Stomach (tissue), 9 donors: Measurements from ENCODE around the gene PPEF2. TPM values are rescaled to one million over a fixed set of nuclear protein-coding genes. Genes with fewer than 3 reads are reported as not detected.

Experiments
- DNase-seq, 2 donors: peaks; one replicate each; pipeline versions ENCODE4 v3.0.0 to v3.0.0-alpha.2; 2013 to 2019
- H3K27ac ChIP-seq, 5 donors: fragments of 200-600 bp in 4 of 5; sonication (generic) in 4 of 5; one replicate each; pipeline ENCODE4 v1.5.1; 2013 to 2019; ENCODE audit warnings: mild to moderate bottlenecking in 1 of 5, moderate library complexity in 1 of 5
- H3K27me3 ChIP-seq, 3 donors: fragments of 200-600 bp; sonication (generic); one replicate each; pipeline ENCODE4 v1.5.1; 2017 to 2019; ENCODE audit warnings: mixed run types in 1 of 3
- H3K36me3 ChIP-seq, 4 donors: fragments of 200-600 bp; sonication (generic); 1 replicate in 3 of 4; 2 replicates in 1 of 4; pipeline ENCODE4 v1.5.1; 2016 to 2019
- H3K4me1 ChIP-seq, 4 donors: fragments of 200-600 bp; sonication (generic); one replicate each; pipeline ENCODE4 v1.5.1; 2016 to 2019
- H3K4me3 ChIP-seq, 4 donors: fragments of 200-600 bp; sonication (generic) in 3 of 4; one replicate each; pipeline ENCODE4 v1.5.1; 2016 to 2019; ENCODE audit warnings: mild to moderate bottlenecking in 1 of 4
- H3K9me3 ChIP-seq, 4 donors: fragments of 200-600 bp; sonication (generic); one replicate each; pipeline ENCODE4 v1.5.1; 2016 to 2019
- CTCF ChIP-seq, 7 experiments: fragments of 450-650 bp in 4 of 7; fragments of 200-600 bp in 3 of 7; sonication (generic) in 3 of 7; IDR thresholded peaks; one replicate each; pipeline ENCODE4 v1.5.1; 2016 to 2019; ENCODE audit warnings: antibody characterized with exemption in 7 of 7, control low read depth in 2 of 7, mild to moderate bottlenecking in 1 of 7
- EP300 ChIP-seq: sonication (generic); formaldehyde crosslinking; IDR thresholded peaks from one replicate; pipeline ENCODE4 v1.6.1; 2017; ENCODE audit warnings: antibody characterized with exemption
- POLR2A ChIP-seq, 4 donors: fragments of 450-650 bp; IDR thresholded peaks; one replicate each; pipeline ENCODE4 v1.6.1; 2016; ENCODE audit warnings: antibody characterized with exemption in 4 of 4, control low read depth in 2 of 4, mild to moderate bottlenecking in 1 of 4, moderate library complexity in 1 of 4
- POLR2AphosphoS5 ChIP-seq, 3 donors: sonication (generic); formaldehyde crosslinking; IDR thresholded peaks; one replicate each; pipeline ENCODE4 v1.6.1; 2016; ENCODE audit warnings: antibody characterized with exemption in 3 of 3
- WGBS, 5 donors: extraction: QIAGEN DNeasy Blood & Tissue Kit in 3 of 5; methylation state at CpG; one replicate each; pipeline versions ENCODE4 v1.1.5 to v1.1.7; 2013 to 2018; 5-methylcytosine and 5-hydroxymethylcytosine counted together
- intact Hi-C: fragments of 100-400 bp; cut with DNase I; formaldehyde crosslinking; loops from one replicate; pipeline ENCODE4 v1.15.1; 2023; ENCODE audit warnings: low total_unique reads
- polyA plus RNA-seq, 3 donors: library from polyadenylated mRNA; stranded (reverse); fragments of 200-250 nt; gene quantifications; one replicate each; pipeline ENCODE4 v1.2.3, GENCODE V29; 2013
- total RNA-seq, 5 donors: library from RNA; depleted of rRNA; stranded (reverse); fragments of >200 nt; gene quantifications; one replicate each; pipeline versions ENCODE4 v1.1.0 to v1.2.3, GENCODE V29; 2014 to 2016
- donor health status: healthy with polysubstance abuse.
- donor health status: Bipolar disorder and iron deficiency.
- donor health status: healthy.

The PPEF2 gene
- total and polyA plus RNA-seq, 8 donors, result not detected

- intact Hi-C loops, result no loop called here
- H3K27me3 ChIP-seq, result peaks cover 0 to 11% (median 6%) of the 10 kb centered on the region in 3 donors
- no peak overlapping the region for H3K4me3 ChIP-seq
- no peaks in the 10 kb centered on the region for H3K36me3 ChIP-seq
- no peak for DNase-seq
- H3K9me3 ChIP-seq, result no peaks in the 10 kb centered on the region
- H3K27ac ChIP-seq, result no peak overlapping the region
- H3K4me1 ChIP-seq, result no peaks in the 10 kb centered on the region
- 83 to 94% (median 91%) methylated on average over 3 of the region's 3 CpGs for WGBS, 5 donors
- no peak for TF ChIP-seq POLR2AphosphoS5 (IDR thresholded peaks at IDR 0.05)
- no peak for TF ChIP-seq EP300
- TF ChIP-seq POLR2A (IDR thresholded peaks at IDR 0.05), result no peak
- no peak for TF ChIP-seq CTCF (IDR thresholded peaks at IDR 0.05)
Measured at GRCh38 chr4:75881476-75881875, 20.8 kb downstream of the PPEF2 start.

- no peaks in the 10 kb centered on the region for H3K9me3 ChIP-seq
- WGBS, 5 donors, result 18 to 38% (median 31%) methylated on average over 1 of the region's 1 CpG
- intact Hi-C loops, result no loop called here
- no peak overlapping the region for H3K27ac ChIP-seq
- H3K4me3 ChIP-seq, result no peak overlapping the region
- DNase-seq, result no peak
- H3K4me1 ChIP-seq, result no peaks in the 10 kb centered on the region
- no peak for TF ChIP-seq EP300
- H3K36me3 ChIP-seq, result no peaks in the 10 kb centered on the region
- H3K27me3 ChIP-seq, result no peaks in the 10 kb centered on the region
Measured at GRCh38 chr4:75880278-75880677, 22.0 kb downstream of the PPEF2 start.

- intact Hi-C loops, result no loop called here
- no peaks in the 10 kb centered on the region for H3K36me3 ChIP-seq
- 40 to 62% (median 44%) methylated on average over 6 of the region's 6 CpGs for whole genome bisulfite sequencing, 5 donors
Measured at GRCh38 chr4:75878246-75878756, 24.0 kb downstream of the PPEF2 start.

GRCh38 chr4:75876218-75876617 lies 26.0 kb downstream of the PPEF2 start:
- no peaks in the 10 kb centered on the region for H3K27me3 ChIP-seq
- no peak overlapping the region for H3K27ac ChIP-seq
- no peaks in the 10 kb centered on the region for H3K4me1 ChIP-seq
- TF ChIP-seq EP300 (no peak), POLR2A (IDR thresholded peaks at IDR 0.05) (no peak), CTCF (IDR thresholded peaks at IDR 0.05) (no peak), POLR2AphosphoS5 (IDR thresholded peaks at IDR 0.05) (no peak)
- no peaks in the 10 kb centered on the region for H3K9me3 ChIP-seq
- no peaks in the 10 kb centered on the region for H3K36me3 ChIP-seq
- no peak for DNase-seq
- WGBS, 5 donors, result 82 to 93% (median 86%) methylated on average over 18 of the region's 18 CpGs
- intact Hi-C loops, result no loop called here
- H3K4me3 ChIP-seq, result no peak overlapping the region

More at GRCh38 chr4:75878246-75878756, 24.0 kb downstream of the PPEF2 start:
- H3K9me3 ChIP-seq, result no peaks in the 10 kb centered on the region
- TF ChIP-seq EP300 (no peak), POLR2A (IDR thresholded peaks at IDR 0.05) (no peak), POLR2AphosphoS5 (IDR thresholded peaks at IDR 0.05) (no peak), CTCF (IDR thresholded peaks at IDR 0.05) (no peak)
- no peak for DNase-seq
- H3K4me1 ChIP-seq, result no peaks in the 10 kb centered on the region
- no peak overlapping the region for H3K4me3 ChIP-seq
- H3K27me3 ChIP-seq, result no peaks in the 10 kb centered on the region
- H3K27ac ChIP-seq, result no peak overlapping the region

GRCh38 chr4:75869100-75869499 lies 33.2 kb downstream of the PPEF2 start:
- no peak overlapping the region for H3K4me3 ChIP-seq
- no peaks in the 10 kb centered on the region for H3K27me3 ChIP-seq
- H3K27ac ChIP-seq, result no peak overlapping the region
- H3K9me3 ChIP-seq, result no peaks in the 10 kb centered on the region
- no peaks in the 10 kb centered on the region for H3K4me1 ChIP-seq
- H3K36me3 ChIP-seq, result no peaks in the 10 kb centered on the region
- intact Hi-C loops, result no loop called here
- 60 to 66% (median 62%) methylated on average over 3 of the region's 3 CpGs for WGBS, 5 donors
- TF ChIP-seq CTCF (IDR thresholded peaks at IDR 0.05) (no peak), EP300 (no peak), POLR2AphosphoS5 (IDR thresholded peaks at IDR 0.05) (no peak), POLR2A (IDR thresholded peaks at IDR 0.05) (no peak)
- DNase-seq, result no peak
